Colon (tissue), 2 donors: Measurements from ENCODE around the gene NAA16.
"Not testable (repeated sequence)": the region's sequence is repeated elsewhere in the genome, so short reads cannot be mapped to it uniquely, and the experiment has no call there.

Experiments used
- FAIRE-seq: peaks from 2 replicates; lab custom pipeline; 2012; peaks lifted over from hg19 to GRCh38; lab: Jason Lieb, UNC
- donor health status: control.
- donor health status: control.

NAA16 gene

DNA sequence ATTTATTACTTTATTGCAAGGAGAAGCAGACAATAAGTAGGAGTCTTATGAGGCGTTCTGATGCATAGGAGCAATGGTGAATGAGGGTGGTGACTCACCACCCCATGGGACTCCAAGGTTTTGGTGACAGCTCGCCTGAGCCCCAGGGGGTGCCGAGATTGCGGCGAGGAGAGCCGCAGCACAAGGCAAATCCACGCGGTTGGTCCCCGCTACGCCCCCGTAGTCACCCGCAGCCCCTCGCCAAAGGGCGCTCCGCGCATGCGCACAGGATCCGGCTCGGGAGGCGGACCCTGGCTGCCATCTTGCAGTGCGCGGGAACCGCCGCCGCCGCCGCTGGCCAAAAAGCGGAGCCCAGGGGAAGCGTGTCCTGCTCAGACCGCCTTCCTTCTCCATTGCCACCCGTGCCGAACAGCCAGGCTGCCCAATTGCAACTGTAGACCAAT, at the start of gene NAA16:
Gene NAA16 (plus strand): TSS at position 305 of the 443 bp plus-strand sequence. CDS start 262 bp downstream, outside the sequence.
- no peak for FAIRE-seq

DNA sequence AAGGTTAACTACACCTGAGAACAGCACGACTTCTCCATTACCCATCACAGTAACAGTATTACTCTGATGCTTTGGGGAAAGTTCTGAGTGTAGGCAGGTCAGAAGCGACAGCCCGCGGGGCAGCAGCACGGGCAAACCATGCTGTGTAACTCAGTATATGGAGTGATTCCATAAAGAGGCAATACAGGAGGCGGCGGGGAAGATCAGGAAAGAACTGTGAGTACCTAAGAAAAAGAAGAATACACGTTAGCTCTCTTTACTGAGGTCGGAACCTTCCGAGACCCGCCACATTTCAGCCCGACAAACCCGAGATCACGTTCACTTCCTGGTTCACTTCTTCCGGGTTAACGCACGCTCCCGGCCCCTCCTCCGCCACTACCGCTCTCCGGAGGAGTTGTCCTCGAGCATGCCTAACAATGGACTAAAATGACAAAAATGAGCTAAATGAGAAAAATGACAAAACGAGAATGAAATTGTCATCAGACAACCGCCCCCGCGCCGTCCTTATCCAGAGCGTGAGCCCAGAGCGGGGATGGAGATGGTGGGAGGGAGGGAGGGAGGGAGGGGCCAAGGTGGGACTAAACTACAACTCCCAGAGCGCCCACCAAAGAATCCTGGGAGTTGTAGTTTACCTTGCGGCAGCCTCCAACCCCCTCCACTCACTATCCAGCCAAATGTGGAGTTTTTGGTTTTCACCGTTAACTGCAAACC, 47.7 kb upstream of the NAA16 start, which contains the start of gene MTRF1:
Gene MTRF1 (minus strand): TSS at position 316 of the 711 bp plus-strand sequence. CDS start 2,669 bp downstream, outside the sequence.
- no peak for FAIRE-seq

DNA sequence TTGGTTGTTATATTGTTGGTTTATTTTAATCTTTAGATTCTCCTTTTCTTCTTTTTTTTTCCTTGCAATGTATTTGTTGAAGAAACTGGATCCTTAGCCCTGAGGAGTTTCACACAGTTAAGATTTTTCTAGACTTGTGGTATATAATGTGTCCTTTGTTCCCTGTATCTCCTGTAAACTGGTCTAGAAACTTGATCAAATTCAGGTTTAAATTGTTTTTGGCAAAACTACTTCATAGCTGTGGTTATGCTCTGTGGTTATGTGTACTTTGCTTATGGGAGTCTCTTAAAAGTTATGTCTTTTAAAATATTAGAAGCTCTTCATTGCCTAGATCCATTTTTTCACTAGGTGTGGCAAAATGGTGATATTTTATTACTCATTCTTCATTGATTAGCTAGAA, 44.0 kb upstream of the NAA16 start:
- no peak for FAIRE-seq

GRCh38 chr13:41268764-41269163, 42.3 kb upstream of the NAA16 start:
- no peak for FAIRE-seq

GRCh38 chr13:41271456-41272285, 39.4 kb upstream of the NAA16 start:
- FAIRE-seq, result no peak

DNA sequence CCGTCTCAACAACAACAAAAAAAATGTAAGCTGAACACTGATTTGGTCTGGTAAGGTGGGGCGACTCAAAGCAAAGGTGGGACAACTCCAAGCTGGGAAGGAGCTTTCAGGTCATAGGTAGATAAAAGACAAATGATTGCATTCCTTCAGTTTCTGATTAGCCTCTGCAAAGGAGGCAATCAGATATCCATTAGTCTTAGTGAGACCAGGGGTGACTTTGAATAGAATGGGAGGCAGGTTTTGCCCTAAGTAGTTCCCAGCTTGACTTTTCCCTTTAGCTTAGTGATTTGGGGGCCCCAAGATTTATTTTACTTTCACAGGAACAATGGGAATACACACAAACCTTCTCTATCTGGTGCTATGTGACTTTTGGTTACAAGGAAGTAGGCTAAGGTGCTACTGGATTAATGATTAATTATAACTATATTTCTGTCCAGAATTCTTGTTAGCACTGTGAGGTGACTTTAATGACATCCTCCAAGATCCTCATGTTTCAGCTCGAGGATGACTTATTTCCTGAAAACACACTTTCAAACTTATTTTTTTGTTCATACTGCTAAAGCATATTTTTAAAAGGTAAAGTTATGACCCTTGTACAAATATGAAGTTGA, 37.1 kb upstream of the NAA16 start:
- FAIRE-seq, result no peak

- no peak for FAIRE-seq
These were observed 36.2 kb upstream of the NAA16 start for GRCh38 chr13:41274881-41275280.

DNA sequence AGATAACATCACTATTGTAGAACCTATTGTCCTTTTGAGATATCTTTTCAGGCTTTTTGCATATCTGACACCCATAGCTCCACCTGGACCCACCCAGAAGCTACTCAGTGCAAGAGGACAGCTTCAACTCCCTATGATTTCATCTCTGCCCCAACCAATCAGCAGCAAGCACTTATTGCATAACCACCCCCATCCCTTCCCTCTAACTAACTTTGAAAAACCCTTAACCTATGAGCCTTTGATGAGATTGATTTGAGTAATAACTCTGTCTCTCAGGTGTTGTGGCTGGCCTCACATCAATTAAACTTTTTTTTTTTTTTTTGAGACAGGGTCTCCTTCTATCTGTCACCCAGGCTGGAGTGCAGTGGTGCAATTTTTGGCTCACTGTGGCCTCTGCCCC, 34.2 kb upstream of the NAA16 start:
- FAIRE-seq, result no peak

DNA sequence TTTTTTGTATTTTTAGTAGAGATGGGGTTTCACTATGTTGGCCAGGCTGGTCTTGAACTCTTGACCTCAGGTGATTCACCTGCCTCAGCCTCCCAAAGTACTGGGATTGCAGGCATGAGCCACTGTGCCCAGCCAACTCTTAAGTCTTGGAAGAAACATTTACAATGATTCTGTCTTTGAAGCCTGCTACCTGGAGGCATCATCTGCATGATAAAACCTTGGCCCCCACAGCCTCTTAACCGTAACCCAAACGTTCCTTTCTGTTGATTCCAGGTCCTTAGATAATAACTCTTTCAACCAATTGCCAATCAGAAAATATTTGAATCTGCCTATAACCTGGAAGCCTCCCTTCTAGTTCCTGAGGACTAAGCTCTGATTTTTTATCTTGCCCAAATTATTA, 31.9 kb upstream of the NAA16 start:
- not testable (repeated sequence) for FAIRE-seq

GRCh38 chr13:41282129-41282571, 28.9 kb upstream of the NAA16 start:
- no peak for FAIRE-seq

DNA sequence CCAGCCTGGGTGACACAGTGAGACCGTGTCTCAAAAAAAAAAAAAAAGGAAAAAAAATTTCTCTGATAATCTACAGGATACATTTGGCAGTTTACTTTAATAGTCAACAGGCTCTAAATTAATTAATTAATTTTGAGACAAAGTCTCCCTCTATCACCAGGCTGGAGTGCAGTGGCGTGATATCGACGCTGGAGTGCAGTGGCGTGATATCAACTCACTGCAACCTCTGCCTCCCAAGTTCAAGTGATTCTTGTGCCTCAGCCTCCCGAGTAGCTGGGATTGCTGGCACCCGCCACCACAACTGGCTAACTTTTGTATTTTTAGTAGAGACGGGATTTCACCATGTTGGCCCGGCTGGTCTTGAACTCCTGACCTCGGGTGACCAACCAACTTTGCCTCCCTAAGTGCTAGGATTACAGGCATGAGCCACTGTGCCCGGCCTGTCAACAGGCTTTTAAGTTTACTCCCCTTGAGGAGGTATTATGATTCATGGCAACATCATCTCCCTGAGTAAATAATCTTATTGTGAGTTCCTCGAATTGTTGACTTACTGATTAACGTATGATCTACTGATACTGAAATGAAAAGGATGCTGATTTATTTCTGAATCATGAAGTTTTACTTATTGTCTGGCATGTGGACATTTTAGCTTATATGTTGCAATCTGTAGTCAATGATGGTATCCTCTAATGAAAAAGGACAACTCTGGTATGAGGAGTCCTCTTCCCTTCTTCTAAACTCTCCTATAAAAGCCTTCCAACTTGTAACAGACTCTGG, 26.4 kb upstream of the NAA16 start:
- FAIRE-seq, result no peak

DNA sequence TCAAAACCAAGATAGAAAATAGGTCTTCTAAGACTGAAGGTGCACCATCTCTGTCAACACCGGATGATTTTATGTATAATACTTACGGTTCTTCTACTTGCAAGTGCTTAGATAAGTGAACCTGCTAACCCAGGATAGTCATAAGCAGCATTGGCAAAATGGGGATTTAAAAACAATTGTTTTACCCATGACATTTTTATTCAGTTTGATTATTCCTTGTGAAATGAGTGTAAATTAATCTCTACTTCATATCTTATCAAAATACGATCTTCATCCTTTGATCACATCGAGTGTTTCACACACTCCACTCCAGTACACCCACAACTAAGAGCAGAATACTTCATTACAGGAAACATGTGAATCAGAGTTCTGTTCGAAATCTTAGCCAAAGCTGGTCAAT, 24.7 kb upstream of the NAA16 start:
- no peak for FAIRE-seq

- FAIRE-seq, result no peak
These were observed 21.6 kb upstream of the NAA16 start for GRCh38 chr13:41289463-41289881.

DNA sequence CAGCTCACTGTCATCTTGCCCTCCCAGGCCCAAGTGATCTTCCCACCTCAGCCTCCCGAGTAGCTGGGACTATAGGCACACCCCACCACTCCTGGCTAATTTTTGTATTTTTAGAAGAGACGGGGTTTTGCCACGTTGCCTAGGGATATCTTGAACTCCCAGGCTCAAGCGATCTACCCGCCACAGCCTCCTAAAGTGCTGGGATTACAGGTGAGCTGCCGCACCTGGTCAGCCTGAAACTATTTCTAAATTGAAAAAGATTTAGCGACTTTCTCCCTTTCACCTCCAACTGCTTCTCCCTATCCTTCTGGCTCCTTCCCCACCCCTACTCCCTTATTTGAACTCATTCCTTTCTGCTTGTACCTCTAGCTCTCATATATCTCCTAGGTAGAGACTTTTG, 19.8 kb upstream of the NAA16 start:
- no peak for FAIRE-seq

DNA sequence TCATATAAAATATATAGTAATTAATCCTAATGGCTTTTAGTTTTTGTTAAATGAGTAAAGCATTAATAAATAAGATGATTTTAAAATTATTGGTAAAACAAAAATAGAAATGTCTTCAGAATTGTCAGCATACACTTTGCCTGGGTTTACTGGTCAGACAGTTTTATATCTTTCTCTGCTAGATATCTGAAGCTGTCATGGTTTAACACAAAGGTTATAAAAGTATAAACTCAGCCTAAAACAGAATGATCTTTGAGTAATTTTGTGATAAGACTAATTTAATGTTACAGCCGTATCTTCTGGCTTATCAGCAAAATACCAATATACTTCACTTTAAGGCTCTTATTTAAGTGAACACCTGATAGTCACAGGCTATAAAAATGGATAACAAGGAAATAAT, 17.8 kb upstream of the NAA16 start:
- FAIRE-seq, result no peak

- no peak for FAIRE-seq
These were observed 16.2 kb upstream of the NAA16 start for GRCh38 chr13:41294914-41295313.

DNA sequence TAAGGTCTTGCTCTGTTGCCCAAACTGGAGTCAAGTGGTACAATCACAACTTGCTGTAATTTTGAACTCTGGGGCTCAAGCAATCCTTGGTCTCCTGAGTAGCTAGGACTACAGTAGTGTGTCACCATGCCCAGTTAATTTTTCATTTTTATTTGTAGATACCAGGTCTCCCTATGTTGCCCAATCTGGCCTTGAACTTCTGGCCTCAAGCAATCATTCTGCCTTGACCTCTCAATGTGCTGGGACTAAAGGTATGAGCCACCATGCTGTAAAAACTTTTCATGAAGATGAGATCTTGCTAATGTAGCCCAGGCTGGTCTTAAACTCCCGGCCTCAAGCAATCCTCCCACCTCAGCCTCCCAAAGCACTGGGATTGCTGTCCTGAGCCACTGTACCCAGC, 15.1 kb upstream of the NAA16 start:
- no peak for FAIRE-seq

DNA sequence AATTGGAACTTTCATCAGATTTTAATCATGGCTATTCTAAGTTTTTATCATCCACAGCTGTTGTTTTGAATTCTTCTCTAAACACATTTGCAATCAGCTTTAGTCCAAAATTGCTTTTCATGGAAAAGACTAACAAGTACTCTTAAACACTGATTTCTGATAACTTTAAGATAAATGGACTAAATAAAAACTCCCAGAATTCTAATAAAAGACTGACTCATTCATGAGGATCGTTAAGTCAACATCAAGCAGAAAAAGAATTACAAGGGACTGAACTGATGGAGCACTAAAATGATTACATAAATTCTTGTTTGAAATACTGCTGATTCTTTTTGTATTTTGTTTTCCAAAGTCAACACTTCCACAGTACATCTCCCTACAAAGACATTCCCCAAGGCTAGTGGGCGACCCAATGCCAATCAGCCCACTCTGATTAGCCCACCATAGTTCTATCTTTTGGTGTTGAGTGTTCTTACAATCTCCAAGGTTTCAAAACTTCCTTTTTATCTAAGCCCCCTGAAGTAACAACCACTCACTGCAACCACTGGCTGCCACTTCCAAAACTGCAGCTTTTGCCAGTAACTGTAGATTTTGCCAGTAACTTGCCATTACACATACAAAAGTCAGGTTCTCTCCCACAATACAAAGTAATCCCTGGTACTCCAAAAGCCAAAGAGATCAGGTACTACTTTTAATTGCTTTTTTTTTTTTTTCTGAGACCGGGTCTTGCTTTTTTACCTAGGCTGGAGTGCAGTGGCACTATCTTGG, 14.0 kb upstream of the NAA16 start:
- FAIRE-seq, result no peak

- no peak for FAIRE-seq
These were observed 11.6 kb upstream of the NAA16 start for GRCh38 chr13:41299316-41300094.

DNA sequence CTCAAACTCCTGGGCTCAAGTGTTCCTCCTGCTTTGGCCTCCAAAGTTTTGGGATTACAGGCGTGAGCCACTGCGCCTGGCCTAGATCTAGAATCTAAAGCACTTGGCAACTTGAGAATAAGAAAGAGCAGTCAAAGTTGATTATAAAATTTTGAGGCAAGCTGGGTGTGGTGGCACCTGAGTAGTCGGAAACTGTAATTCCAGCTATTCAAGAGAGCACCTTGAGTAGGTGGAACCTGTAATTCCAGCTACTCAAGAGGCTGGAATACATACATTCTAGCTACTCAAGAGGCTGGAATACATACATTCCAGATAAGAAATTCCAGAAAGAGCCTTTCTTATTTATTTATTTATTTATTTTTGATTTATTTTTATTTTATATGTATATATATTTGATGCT, 8.3 kb upstream of the NAA16 start:
- FAIRE-seq, result no peak
